Nephron progenitor cell (in vitro differentiated cells): Measurements from ENCODE around the gene ALOX5AP.

Experiments
- DNase-seq: peaks from one replicate; pipeline ENCODE4 v3.0.0; 2021
- H3K27ac Mint-ChIP-seq: 2 replicates; pipeline ENCODE4 v1.8.0; 2021; ENCODE audit warnings: mild to moderate bottlenecking, moderate library complexity, mixed read lengths
- H3K27me3 Mint-ChIP-seq: 2 replicates; pipeline ENCODE4 v1.8.0; 2021; ENCODE audit warnings: mild to moderate bottlenecking, low read depth, mixed read lengths; ENCODE audit not compliant: poor library complexity
- H3K36me3 Mint-ChIP-seq: 2 replicates; pipeline ENCODE4 v1.8.0; 2021; ENCODE audit warnings: low read depth, mixed read lengths
- H3K4me1 Mint-ChIP-seq: 2 replicates; pipeline ENCODE4 v1.8.0; 2021; ENCODE audit warnings: mixed read lengths
- H3K4me3 Mint-ChIP-seq: 2 replicates; pipeline ENCODE4 v1.8.0; 2021; ENCODE audit warnings: mild to moderate bottlenecking, moderate library complexity, mixed read lengths
- H3K9me3 Mint-ChIP-seq: 2 replicates; pipeline ENCODE4 v1.8.0; 2021; ENCODE audit warnings: mild to moderate bottlenecking, moderate library complexity, mixed read lengths
- TF ChIP-seq, protein P1 (sequence below): fragments of 200-600 bp; sonication (generic); IDR thresholded peaks from 2 replicates; pipeline ENCODE4 v1.5.0; 2021; ENCODE audit warnings: antibody characterized with exemption

Gene ALOX5AP

DNA sequence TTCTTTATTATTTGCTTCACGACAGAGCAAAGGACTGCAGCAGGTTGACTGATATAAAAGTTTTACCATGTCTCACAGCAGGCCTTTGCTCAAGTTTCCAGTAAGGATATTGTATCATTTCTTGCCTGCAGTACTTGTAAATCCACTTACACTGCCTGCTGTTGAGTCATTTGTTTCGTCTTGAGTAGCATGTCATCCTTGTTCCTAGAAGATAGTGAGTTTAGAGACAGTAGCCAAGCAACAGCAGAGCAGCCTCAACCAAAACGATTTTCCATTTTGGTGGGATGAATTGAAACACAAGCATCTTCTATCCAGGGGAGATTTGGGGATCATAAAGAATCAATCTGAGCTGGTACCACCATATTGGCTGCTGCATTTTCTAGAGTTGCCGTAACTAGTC, 24.0 kb upstream of the ALOX5AP start:
- H3K27ac Mint-ChIP-seq, result no peak overlapping the region
- H3K4me3 Mint-ChIP-seq, result no peak overlapping the region
- H3K27me3 Mint-ChIP-seq, result peaks cover 4% of the 10 kb centered on the region
- peaks cover 47% of the 10 kb centered on the region for H3K4me1 Mint-ChIP-seq
- no peak for DNase-seq
- peaks cover 7% of the 10 kb centered on the region for H3K9me3 Mint-ChIP-seq
- TF ChIP-seq, protein P1, sequence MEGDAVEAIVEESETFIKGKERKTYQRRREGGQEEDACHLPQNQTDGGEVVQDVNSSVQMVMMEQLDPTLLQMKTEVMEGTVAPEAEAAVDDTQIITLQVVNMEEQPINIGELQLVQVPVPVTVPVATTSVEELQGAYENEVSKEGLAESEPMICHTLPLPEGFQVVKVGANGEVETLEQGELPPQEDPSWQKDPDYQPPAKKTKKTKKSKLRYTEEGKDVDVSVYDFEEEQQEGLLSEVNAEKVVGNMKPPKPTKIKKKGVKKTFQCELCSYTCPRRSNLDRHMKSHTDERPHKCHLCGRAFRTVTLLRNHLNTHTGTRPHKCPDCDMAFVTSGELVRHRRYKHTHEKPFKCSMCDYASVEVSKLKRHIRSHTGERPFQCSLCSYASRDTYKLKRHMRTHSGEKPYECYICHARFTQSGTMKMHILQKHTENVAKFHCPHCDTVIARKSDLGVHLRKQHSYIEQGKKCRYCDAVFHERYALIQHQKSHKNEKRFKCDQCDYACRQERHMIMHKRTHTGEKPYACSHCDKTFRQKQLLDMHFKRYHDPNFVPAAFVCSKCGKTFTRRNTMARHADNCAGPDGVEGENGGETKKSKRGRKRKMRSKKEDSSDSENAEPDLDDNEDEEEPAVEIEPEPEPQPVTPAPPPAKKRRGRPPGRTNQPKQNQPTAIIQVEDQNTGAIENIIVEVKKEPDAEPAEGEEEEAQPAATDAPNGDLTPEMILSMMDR, result no peak
- H3K36me3 Mint-ChIP-seq, result no peaks in the 10 kb centered on the region

DNA sequence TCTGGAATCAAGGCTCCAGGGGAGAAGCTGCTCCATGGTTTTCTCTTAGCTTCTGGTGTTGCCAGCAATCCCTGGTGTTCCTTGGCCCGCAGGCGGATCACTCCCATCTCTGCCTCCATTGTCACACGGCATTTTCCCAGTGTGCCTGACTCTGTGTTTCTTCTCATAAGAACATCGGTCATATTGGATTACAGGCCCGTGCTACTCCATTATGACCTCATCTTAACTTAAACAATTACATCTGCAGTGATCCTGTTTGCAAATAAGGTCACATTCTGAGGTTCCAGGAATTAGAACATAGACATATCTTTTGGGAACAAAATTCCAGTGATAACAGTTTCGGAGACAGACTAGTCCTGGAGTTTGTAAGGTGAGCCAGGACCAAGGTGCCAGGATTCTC, 23.5 kb upstream of the ALOX5AP start:
- no peak for DNase-seq
- no peaks in the 10 kb centered on the region for H3K36me3 Mint-ChIP-seq
- H3K9me3 Mint-ChIP-seq, result peaks cover 5% of the 10 kb centered on the region
- H3K27me3 Mint-ChIP-seq, result peaks cover 4% of the 10 kb centered on the region
- peaks cover 47% of the 10 kb centered on the region for H3K4me1 Mint-ChIP-seq
- H3K27ac Mint-ChIP-seq, result no peak overlapping the region
- no peak overlapping the region for H3K4me3 Mint-ChIP-seq
- TF ChIP-seq, protein P1, result no peak

DNA sequence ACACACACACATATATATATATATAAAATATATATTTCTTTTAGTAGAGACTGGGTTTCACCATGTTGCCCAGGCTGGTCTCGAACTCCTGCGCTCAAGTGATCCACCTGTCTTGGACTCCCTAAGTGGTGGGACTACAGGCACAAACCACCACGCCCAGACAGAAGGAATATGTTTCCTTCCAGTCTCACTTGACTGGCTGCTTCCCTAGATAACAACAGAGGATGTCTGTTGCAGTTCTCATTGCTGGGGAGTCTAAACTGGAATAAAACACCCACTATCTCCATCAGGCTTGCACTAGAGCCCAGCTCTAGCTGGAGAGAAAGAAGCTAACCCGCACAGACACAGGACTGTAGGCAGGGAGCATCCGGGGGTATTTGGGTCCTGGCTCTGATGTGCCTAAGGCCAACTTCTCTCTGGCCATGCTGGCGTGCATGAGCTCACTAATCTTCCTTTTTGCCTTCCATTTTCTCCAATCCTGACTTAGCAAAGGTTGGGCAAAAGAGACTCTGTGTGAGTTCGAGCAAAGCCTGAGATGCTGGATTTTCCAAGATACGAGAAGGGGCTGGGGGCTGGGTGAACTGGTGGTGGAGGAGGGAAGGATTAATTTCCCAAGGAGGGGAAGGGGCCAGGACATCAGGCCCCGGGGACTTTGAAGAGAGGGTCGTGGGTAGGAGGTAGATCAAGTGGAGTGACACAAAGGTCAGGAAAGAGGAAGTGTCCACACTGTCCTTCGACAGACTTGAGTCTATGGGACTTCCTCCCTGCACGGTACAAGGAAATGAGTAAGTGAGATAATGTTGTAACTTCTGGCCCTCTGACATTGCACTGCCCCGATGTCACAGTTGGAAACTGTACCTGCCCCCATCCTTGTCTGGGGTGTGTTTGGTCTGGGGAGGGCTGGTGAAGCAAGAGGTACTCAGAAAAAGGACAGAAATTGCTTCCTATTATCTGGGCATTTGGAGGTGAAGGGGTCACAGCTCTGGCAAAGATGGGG, 22.5 kb upstream of the ALOX5AP start:
- H3K27ac Mint-ChIP-seq, result peak overlapping the region; percentile 57
- no peaks in the 10 kb centered on the region for H3K36me3 Mint-ChIP-seq
- no peak for DNase-seq
- no peak overlapping the region for H3K4me3 Mint-ChIP-seq
- peaks cover 4% of the 10 kb centered on the region for H3K27me3 Mint-ChIP-seq
- peaks cover 4% of the 10 kb centered on the region for H3K9me3 Mint-ChIP-seq
- TF ChIP-seq, protein P1, result no peak
- peaks cover 48% of the 10 kb centered on the region for H3K4me1 Mint-ChIP-seq

DNA sequence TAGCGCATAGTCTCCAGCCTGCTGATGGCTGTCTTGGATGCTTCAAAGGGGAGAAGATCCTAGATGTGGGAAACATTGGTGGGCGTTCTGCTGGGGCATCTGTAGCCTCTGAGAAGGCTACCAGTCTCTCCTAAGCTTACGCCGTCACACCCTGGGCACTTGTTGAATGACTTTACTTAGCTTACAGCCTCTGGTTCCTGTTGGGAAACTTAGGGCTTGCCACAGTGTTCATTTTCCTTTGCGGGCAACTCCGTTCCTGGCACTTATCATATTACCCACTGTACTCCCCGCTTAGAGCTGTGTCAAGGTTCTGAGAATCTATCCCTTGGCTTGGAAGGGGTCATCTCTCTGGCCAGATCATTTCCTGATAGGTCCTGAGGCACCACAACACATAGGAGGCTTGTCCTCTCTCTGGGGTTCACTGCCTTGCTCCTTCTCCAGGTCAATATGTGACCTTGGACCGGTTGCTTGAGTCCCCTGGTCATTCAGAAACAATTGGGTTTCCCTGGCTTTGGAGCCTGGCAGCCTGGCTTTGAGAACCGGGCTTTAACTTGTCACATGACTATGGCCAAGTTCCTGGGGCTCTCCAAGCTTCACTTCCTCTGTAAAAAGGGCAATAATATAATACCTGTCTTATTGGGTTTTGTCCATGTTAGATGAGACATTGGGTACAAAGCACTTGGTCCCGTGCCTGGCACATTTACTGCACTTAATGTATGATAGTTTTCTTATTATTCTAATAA, 20.5 kb upstream of the ALOX5AP start:
- Mint-ChIP-seq H3K36me3 (no peaks in the 10 kb centered on the region), H3K27ac (no peak overlapping the region), H3K4me3 (no peak overlapping the region), H3K4me1 (peaks cover 59% of the 10 kb centered on the region), H3K9me3 (no peaks in the 10 kb centered on the region), H3K27me3 (peaks cover 4% of the 10 kb centered on the region)
- TF ChIP-seq, protein P1, result no peak
- DNase-seq, result no peak

DNA sequence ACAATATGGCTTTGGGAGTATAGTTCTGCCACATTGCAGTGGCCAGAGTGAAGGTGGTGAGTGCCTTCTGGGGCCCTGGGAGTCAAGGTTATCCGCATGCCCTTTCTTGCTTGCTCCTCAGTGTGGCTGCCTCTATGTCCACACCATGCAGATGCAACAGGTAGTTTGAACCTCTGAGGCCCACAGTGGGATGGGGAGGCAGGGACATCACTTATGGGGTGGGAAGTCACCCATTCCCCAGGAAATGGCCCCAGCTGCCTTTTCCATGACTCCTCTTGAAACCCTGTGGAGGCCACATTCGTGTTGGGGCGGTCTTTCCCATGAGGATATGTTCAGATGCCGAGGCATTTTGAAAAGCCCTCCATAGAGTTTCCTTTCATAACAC, 20.0 kb upstream of the ALOX5AP start:
- TF ChIP-seq, protein P1, result no peak
- H3K9me3 Mint-ChIP-seq, result no peaks in the 10 kb centered on the region
- DNase-seq, result no peak
- H3K4me3 Mint-ChIP-seq, result no peak overlapping the region
- no peak overlapping the region for H3K27ac Mint-ChIP-seq
- no peaks in the 10 kb centered on the region for H3K36me3 Mint-ChIP-seq
- H3K4me1 Mint-ChIP-seq, result peaks cover 59% of the 10 kb centered on the region
- peaks cover 4% of the 10 kb centered on the region for H3K27me3 Mint-ChIP-seq
